ENCODE measurements around the gene KCNK10. TPM values are rescaled to one million over a fixed set of nuclear protein-coding genes. Genes with fewer than 3 reads are reported as not detected.
A peak's percentile ranks its signal among the peaks of the same experiment; 100 is the strongest.

Gene KCNK10
- total RNA-seq, 1 experiment from 2014 or later = not detected

DNA sequence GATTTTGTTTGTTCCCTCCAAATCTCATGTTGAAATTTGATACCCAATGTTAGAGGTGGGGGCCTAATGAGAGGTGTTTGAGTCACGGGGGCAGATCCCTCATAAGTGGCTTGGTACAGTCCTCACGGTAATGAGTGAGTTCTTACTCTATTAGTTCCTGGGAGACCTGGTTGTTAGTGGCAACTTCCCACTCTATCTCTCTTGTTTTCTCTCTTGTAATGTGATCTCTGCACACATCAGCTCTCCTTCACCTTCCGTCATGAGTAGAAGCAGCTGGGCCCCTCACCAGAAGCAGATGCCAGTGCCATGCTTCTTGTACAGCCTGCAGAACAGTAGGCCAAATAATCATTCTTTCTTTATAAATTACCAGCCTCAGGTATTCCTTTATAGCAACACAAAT is 29.6 kb upstream of the KCNK10 start:
- POLR2A ChIA-PET (ENCODE audit: low non-redundant PET) = no interaction called here
- CTCF ChIA-PET = no interaction called here

GRCh38 chr14:88351966-88352691 is 29.1 kb upstream of the KCNK10 start:
- no peak overlapping the region for H3K4me3 ChIP-seq (ENCODE audit: low read depth, low read length, poor library complexity, severe bottlenecking)
- H3K4me1 ChIP-seq (ENCODE audit: insufficient read depth, low read length, poor library complexity, severe bottlenecking) = no peaks in the 10 kb centered on the region
- CTCF ChIA-PET = no interaction called here
- no peaks in the 10 kb centered on the region for H3K9me3 ChIP-seq (ENCODE audit: low read depth, low read length, poor library complexity, severe bottlenecking)
- TF ChIP-seq CTCF (conservative IDR thresholded peaks at IDR 0.05; ENCODE audit: low read depth, low read length) = no peak
- no peak for TF ChIP-seq EZH2 (IDR thresholded peaks at IDR 0.05; ENCODE audit: borderline replicate concordance, low read depth, low read length, poor library complexity, severe bottlenecking)
- H3K36me3 ChIP-seq (ENCODE audit: insufficient read depth, low read length, poor library complexity, severe bottlenecking) = no peaks in the 10 kb centered on the region
- H3K27me3 ChIP-seq (replicated peaks; ENCODE audit: insufficient read depth, low read depth, low read length, poor library complexity) = no peaks in the 10 kb centered on the region
- intact Hi-C loops (cut with micrococcal nuclease; ENCODE audit: unreplicated experiment) = no loop called here
- no peak overlapping the region for H3K27ac ChIP-seq (ENCODE audit: low read depth, low read length, poor library complexity, severe bottlenecking)
- POLR2A ChIA-PET (ENCODE audit: low non-redundant PET) = no interaction called here
- DNase-seq (ENCODE audit: low spot score) = peak; percentile 34
- BruUV-seq (replicated peaks) = no TSS peak

More for the DNA sequence above, 29.6 kb upstream of the KCNK10 start:
- no peak for DNase-seq (ENCODE audit: low spot score)
- intact Hi-C loops (cut with micrococcal nuclease; ENCODE audit: unreplicated experiment) = no loop called here
- Histone ChIP-seq H3K9me3 (ENCODE audit: low read depth, low read length, poor library complexity, severe bottlenecking) (no peaks in the 10 kb centered on the region), H3K4me3 (ENCODE audit: low read depth, low read length, poor library complexity, severe bottlenecking) (no peak overlapping the region), H3K36me3 (ENCODE audit: insufficient read depth, low read length, poor library complexity, severe bottlenecking) (no peaks in the 10 kb centered on the region), H3K4me1 (ENCODE audit: insufficient read depth, low read length, poor library complexity, severe bottlenecking) (no peaks in the 10 kb centered on the region), H3K27ac (ENCODE audit: low read depth, low read length, poor library complexity, severe bottlenecking) (no peak overlapping the region), H3K27me3 (replicated peaks; ENCODE audit: insufficient read depth, low read depth, low read length, poor library complexity) (no peaks in the 10 kb centered on the region)
- no TSS peak for BruUV-seq (replicated peaks)
- no peak for TF ChIP-seq EZH2 (IDR thresholded peaks at IDR 0.05; ENCODE audit: borderline replicate concordance, low read depth, low read length, poor library complexity, severe bottlenecking)
- no peak for TF ChIP-seq CTCF (conservative IDR thresholded peaks at IDR 0.05; ENCODE audit: low read depth, low read length)

- no peaks in the 10 kb centered on the region for H3K9me3 ChIP-seq (ENCODE audit: low read depth, low read length, poor library complexity, severe bottlenecking)
- no peak overlapping the region for H3K4me3 ChIP-seq (ENCODE audit: low read depth, low read length, poor library complexity, severe bottlenecking)
- CTCF ChIA-PET = no interaction called here
- intact Hi-C loops (cut with micrococcal nuclease; ENCODE audit: unreplicated experiment) = no loop called here
- H3K27ac ChIP-seq (ENCODE audit: low read depth, low read length, poor library complexity, severe bottlenecking) = no peak overlapping the region
- TF ChIP-seq CTCF (conservative IDR thresholded peaks at IDR 0.05; ENCODE audit: low read depth, low read length) (no peak), EZH2 (IDR thresholded peaks at IDR 0.05; ENCODE audit: borderline replicate concordance, low read depth, low read length, poor library complexity, severe bottlenecking) (no peak)
- H3K4me1 ChIP-seq (ENCODE audit: insufficient read depth, low read length, poor library complexity, severe bottlenecking) = no peaks in the 10 kb centered on the region
- POLR2A ChIA-PET (ENCODE audit: low non-redundant PET) = no interaction called here
- BruUV-seq (replicated peaks) = no TSS peak
- no peak for DNase-seq (ENCODE audit: low spot score)
- H3K36me3 ChIP-seq (ENCODE audit: insufficient read depth, low read length, poor library complexity, severe bottlenecking) = no peaks in the 10 kb centered on the region
- no peaks in the 10 kb centered on the region for H3K27me3 ChIP-seq (replicated peaks; ENCODE audit: insufficient read depth, low read depth, low read length, poor library complexity)
Measured at GRCh38 chr14:88348546-88348945, 25.5 kb upstream of the KCNK10 start.
